Osteoblast (primary cell): Measurements from ENCODE around the gene GPR18. TPM values are rescaled to one million over a fixed set of nuclear protein-coding genes. Genes with fewer than 3 reads are reported as not detected.

Source experiments
- DNase-seq: peaks from one replicate; pipeline ENCODE4 v3.0.0; 2011; ENCODE audit warnings: low spot score, mixed read lengths; ENCODE audit not compliant: insufficient read length; ENCODE audit errors: missing footprints
- H2AFZ ChIP-seq: 2 replicates; pipeline ENCODE4 v1.6.0; 2011; ENCODE audit warnings: mild to moderate bottlenecking, low read length
- H3K27ac ChIP-seq: 2 replicates; pipeline ENCODE4 v1.5.1; 2011; ENCODE audit warnings: mild to moderate bottlenecking, low read depth, low read length, moderate library complexity
- H3K27me3 ChIP-seq: 2 replicates; pipeline ENCODE4 v1.6.0; 2012; ENCODE audit warnings: mild to moderate bottlenecking, control low read depth, inconsistent platforms, low read length, moderate library complexity; ENCODE audit not compliant: insufficient read depth
- H3K36me3 ChIP-seq: 2 replicates; pipeline ENCODE4 v1.5.1; 2011; ENCODE audit warnings: mild to moderate bottlenecking, low read length, control low read depth, moderate library complexity; ENCODE audit not compliant: insufficient read depth
- H3K4me1 ChIP-seq: 2 replicates; pipeline ENCODE4 v1.5.1; 2011; ENCODE audit warnings: mild to moderate bottlenecking, low read length, control low read depth, moderate library complexity; ENCODE audit not compliant: insufficient read depth
- H3K4me2 ChIP-seq: 2 replicates; pipeline ENCODE4 v1.6.0; 2011; ENCODE audit warnings: mild to moderate bottlenecking, low read length; ENCODE audit not compliant: insufficient read depth
- H3K4me3 ChIP-seq: fragments of 200-600 bp; sonication (generic); 3 replicates; pipeline ENCODE4 v1.5.1; 2012; ENCODE audit warnings: mild to moderate bottlenecking, low read length, inconsistent platforms; ENCODE audit not compliant: insufficient read depth
- H3K79me2 ChIP-seq: 2 replicates; pipeline ENCODE4 v1.6.0; 2012; ENCODE audit warnings: mild to moderate bottlenecking, low read length, control low read depth, inconsistent platforms; ENCODE audit not compliant: insufficient read depth
- H3K9me3 ChIP-seq: 2 replicates; pipeline ENCODE4 v1.5.1; 2011; ENCODE audit warnings: low read depth, low read length, control low read depth
- H4K20me1 ChIP-seq: 2 replicates; pipeline ENCODE4 v1.6.0; 2012; ENCODE audit warnings: mild to moderate bottlenecking, low read length, control low read depth; ENCODE audit not compliant: insufficient read depth
- CTCF ChIP-seq: IDR thresholded peaks from 2 replicates; pipeline ENCODE4 v1.5.1; 2011; ENCODE audit warnings: mild to moderate bottlenecking, low read depth, low read length, moderate library complexity; ENCODE audit errors: extremely low read depth
- total RNA-seq: library from RNA; depleted of rRNA; stranded (reverse); fragments of >200 nt; gene quantifications from 2 replicates; pipeline ENCODE4 v1.2.3, GENCODE V29; 2012

Gene GPR18
- total RNA-seq, 1 donor = under 0.01 TPM

GRCh38 chr13:99273128-99273527 lies 14.9 kb upstream of the GPR18 start:
- Histone ChIP-seq H2AFZ (no peak overlapping the region), H3K27ac (no peak overlapping the region), H3K9me3 (no peaks in the 10 kb centered on the region), H3K4me3 (no peak overlapping the region), H3K36me3 (no peaks in the 10 kb centered on the region), H3K79me2 (peaks cover 4% of the 10 kb centered on the region), H4K20me1 (peaks cover 8% of the 10 kb centered on the region), H3K4me2 (no peak overlapping the region), H3K4me1 (peaks cover 5% of the 10 kb centered on the region), H3K27me3 (no peaks in the 10 kb centered on the region)
- no peak for DNase-seq
- no peak for TF ChIP-seq CTCF

GRCh38 chr13:99272481-99272880 lies 14.3 kb upstream of the GPR18 start:
- no peak for TF ChIP-seq CTCF
- Histone ChIP-seq H3K9me3 (no peaks in the 10 kb centered on the region), H3K79me2 (peaks cover 4% of the 10 kb centered on the region), H2AFZ (no peak overlapping the region), H3K27ac (no peak overlapping the region), H3K27me3 (no peaks in the 10 kb centered on the region), H4K20me1 (peaks cover 8% of the 10 kb centered on the region), H3K4me2 (no peak overlapping the region), H3K4me3 (no peak overlapping the region), H3K4me1 (peaks cover 5% of the 10 kb centered on the region), H3K36me3 (no peaks in the 10 kb centered on the region)
- DNase-seq = no peak

- Histone ChIP-seq H2AFZ (no peak overlapping the region), H3K9me3 (no peaks in the 10 kb centered on the region), H3K4me2 (no peak overlapping the region), H3K36me3 (no peaks in the 10 kb centered on the region), H3K27ac (no peak overlapping the region), H3K4me1 (peaks cover 5% of the 10 kb centered on the region), H3K4me3 (no peak overlapping the region), H4K20me1 (peaks cover 13% of the 10 kb centered on the region), H3K79me2 (peaks cover 4% of the 10 kb centered on the region), H3K27me3 (no peaks in the 10 kb centered on the region)
- no peak for DNase-seq
- no peak for TF ChIP-seq CTCF
These were observed 13.1 kb upstream of the GPR18 start for GRCh38 chr13:99271249-99271648.

GRCh38 chr13:99270518-99270917 lies 12.3 kb upstream of the GPR18 start:
- no peaks in the 10 kb centered on the region for H3K9me3 ChIP-seq
- peaks cover 14% of the 10 kb centered on the region for H4K20me1 ChIP-seq
- no peaks in the 10 kb centered on the region for H3K36me3 ChIP-seq
- DNase-seq = no peak
- TF ChIP-seq CTCF = no peak
- peaks cover 5% of the 10 kb centered on the region for H3K4me1 ChIP-seq
- no peaks in the 10 kb centered on the region for H3K27me3 ChIP-seq
- no peak overlapping the region for H2AFZ ChIP-seq
- peaks cover 2% of the 10 kb centered on the region for H3K79me2 ChIP-seq
- H3K4me2 ChIP-seq = no peak overlapping the region
- H3K27ac ChIP-seq = no peak overlapping the region
- no peak overlapping the region for H3K4me3 ChIP-seq
